Measurements from ENCODE around the gene CCR7.

DNA sequence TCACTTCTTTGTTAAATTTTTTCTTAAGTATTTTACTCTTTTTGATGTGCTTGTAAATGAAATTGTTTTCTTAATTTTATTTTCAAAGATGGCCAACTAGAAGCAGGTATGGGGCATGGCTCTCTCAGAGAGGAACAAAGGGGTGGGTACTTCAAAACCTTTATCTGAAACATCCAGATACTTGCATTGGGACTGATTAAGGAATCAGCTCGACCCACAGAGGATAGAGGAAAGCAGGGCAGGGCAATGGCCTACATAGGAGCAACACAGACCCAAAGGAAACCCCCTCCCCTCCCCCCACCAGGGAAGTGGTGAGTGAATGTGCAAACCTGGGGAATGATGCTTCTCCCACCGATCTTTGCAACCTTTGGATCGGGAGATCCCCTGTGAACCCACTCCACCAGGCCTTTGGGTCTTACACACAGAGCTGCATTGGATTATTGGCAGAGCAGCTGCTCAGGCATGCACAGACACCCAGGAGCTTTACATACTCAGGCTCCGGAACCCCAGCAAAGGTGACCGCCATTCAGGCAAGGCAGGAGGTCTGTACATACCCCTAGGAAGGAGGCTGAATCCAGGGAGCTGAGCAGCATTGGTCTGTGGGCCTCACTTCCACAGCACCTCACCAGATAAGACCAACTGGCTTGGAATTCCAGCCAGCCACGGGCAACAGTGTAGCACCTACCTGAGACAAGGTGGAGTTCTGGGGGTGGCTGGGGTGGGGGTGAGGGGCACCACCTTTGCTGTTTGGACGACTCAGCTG lies 3.0 kb upstream of the CCR7 start:
- TF ChIP-seq, protein P1, sequence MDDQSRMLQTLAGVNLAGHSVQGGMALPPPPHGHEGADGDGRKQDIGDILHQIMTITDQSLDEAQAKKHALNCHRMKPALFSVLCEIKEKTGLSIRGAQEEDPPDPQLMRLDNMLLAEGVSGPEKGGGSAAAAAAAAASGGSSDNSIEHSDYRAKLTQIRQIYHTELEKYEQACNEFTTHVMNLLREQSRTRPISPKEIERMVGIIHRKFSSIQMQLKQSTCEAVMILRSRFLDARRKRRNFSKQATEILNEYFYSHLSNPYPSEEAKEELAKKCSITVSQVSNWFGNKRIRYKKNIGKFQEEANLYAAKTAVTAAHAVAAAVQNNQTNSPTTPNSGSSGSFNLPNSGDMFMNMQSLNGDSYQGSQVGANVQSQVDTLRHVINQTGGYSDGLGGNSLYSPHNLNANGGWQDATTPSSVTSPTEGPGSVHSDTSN (CRISPR knock-in tag; IDR thresholded peaks at IDR 0.05; ENCODE audit: borderline replicate concordance), result no peak
- TF ChIP-seq HNF4A (CRISPR knock-in tag; IDR thresholded peaks at IDR 0.05) (no peak), YY1 (IDR thresholded peaks at IDR 0.05; ENCODE audit: insufficient read depth, insufficient replicate concordance, low read depth, low read length) (no peak), NFYB (CRISPR knock-in tag; IDR thresholded peaks at IDR 0.05) (no peak), HCFC1 (IDR thresholded peaks at IDR 0.05; ENCODE audit: low read depth, low read length) (no peak), LCORL (IDR thresholded peaks at IDR 0.05) (no peak), LCORL (CRISPR knock-in tag; IDR thresholded peaks at IDR 0.05) (no peak), CEBPB (IDR thresholded peaks at IDR 0.05; ENCODE audit: borderline replicate concordance, low read depth, low read length) (no peak), NFRKB (IDR thresholded peaks at IDR 0.05) (no peak)
- TF ChIP-seq, protein P2, sequence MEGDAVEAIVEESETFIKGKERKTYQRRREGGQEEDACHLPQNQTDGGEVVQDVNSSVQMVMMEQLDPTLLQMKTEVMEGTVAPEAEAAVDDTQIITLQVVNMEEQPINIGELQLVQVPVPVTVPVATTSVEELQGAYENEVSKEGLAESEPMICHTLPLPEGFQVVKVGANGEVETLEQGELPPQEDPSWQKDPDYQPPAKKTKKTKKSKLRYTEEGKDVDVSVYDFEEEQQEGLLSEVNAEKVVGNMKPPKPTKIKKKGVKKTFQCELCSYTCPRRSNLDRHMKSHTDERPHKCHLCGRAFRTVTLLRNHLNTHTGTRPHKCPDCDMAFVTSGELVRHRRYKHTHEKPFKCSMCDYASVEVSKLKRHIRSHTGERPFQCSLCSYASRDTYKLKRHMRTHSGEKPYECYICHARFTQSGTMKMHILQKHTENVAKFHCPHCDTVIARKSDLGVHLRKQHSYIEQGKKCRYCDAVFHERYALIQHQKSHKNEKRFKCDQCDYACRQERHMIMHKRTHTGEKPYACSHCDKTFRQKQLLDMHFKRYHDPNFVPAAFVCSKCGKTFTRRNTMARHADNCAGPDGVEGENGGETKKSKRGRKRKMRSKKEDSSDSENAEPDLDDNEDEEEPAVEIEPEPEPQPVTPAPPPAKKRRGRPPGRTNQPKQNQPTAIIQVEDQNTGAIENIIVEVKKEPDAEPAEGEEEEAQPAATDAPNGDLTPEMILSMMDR (CRISPR knock-in tag; IDR thresholded peaks at IDR 0.05), result no peak
- TF ChIP-seq, protein P3, sequence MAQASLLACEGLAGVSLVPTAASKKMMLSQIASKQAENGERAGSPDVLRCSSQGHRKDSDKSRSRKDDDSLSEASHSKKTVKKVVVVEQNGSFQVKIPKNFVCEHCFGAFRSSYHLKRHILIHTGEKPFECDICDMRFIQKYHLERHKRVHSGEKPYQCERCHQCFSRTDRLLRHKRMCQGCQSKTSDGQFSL (CRISPR knock-in tag; IDR thresholded peaks at IDR 0.05), result no peak
